ENCODE measurements around the gene SEPHS2.

DNA sequence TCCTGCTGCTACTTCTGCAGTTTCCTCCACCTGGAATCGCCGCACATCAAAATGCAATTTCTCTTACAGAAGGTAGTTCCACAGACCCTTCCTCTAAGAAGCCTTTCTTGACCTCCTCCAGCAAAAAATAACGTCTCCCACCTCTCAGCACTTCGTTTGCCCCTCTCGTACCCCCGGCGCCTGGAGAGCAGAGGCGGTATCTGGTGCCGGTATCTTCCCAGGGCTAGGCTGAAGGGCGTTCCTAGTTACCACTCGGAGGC lies 16.3 kb downstream of the SEPHS2 start:
- TF ChIP-seq, protein P1, sequence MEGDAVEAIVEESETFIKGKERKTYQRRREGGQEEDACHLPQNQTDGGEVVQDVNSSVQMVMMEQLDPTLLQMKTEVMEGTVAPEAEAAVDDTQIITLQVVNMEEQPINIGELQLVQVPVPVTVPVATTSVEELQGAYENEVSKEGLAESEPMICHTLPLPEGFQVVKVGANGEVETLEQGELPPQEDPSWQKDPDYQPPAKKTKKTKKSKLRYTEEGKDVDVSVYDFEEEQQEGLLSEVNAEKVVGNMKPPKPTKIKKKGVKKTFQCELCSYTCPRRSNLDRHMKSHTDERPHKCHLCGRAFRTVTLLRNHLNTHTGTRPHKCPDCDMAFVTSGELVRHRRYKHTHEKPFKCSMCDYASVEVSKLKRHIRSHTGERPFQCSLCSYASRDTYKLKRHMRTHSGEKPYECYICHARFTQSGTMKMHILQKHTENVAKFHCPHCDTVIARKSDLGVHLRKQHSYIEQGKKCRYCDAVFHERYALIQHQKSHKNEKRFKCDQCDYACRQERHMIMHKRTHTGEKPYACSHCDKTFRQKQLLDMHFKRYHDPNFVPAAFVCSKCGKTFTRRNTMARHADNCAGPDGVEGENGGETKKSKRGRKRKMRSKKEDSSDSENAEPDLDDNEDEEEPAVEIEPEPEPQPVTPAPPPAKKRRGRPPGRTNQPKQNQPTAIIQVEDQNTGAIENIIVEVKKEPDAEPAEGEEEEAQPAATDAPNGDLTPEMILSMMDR (IDR thresholded peaks at IDR 0.05), result no peak
- no peak for TF ChIP-seq POLR2AphosphoS5 (IDR thresholded peaks at IDR 0.05)

All from suprapubic skin (tissue), 3 donors.